Naive B cell (primary cell): ENCODE measurements around the gene MYOF. TPM values are rescaled to one million over a fixed set of nuclear protein-coding genes. Genes with fewer than 3 reads are reported as not detected.
"Not testable (repeated sequence)": the region's sequence is repeated elsewhere in the genome, so short reads cannot be mapped to it uniquely, and the experiment has no call there.

ENCODE experiments used
- ATAC-seq, 2 donors: fragments of 150-1000 bp; cut with Tn5 transposase; 2 replicates each; pipeline ENCODE4 v1.10.0; 2021; ENCODE audit warnings: low read depth in 2 of 2, mild to moderate bottlenecking in 2 of 2, moderate library complexity in 2 of 2
- DNase-seq: peaks from one replicate; pipeline ENCODE4 v3.0.0; 2022
- H3K27ac Mint-ChIP-seq, 6 donors: one replicate each; pipeline ENCODE4 v1.8.0; 2020 to 2022; ENCODE audit warnings: mild to moderate bottlenecking in 6 of 6, mixed read lengths in 6 of 6, moderate library complexity in 5 of 6, inconsistent platforms in 2 of 6
- H3K27me3 Mint-ChIP-seq, 3 donors: one replicate each; pipeline ENCODE4 v1.8.0; 2021 to 2022; ENCODE audit warnings: mixed read lengths in 3 of 3, mild to moderate bottlenecking in 1 of 3
- H3K36me3 Mint-ChIP-seq, 2 donors: one replicate each; pipeline ENCODE4 v1.8.0; 2020 to 2022; ENCODE audit warnings: mixed read lengths in 2 of 2, inconsistent platforms in 1 of 2, mild to moderate bottlenecking in 1 of 2
- H3K4me1 Mint-ChIP-seq, 3 donors: one replicate each; pipeline ENCODE4 v1.8.0; 2020 to 2022; ENCODE audit warnings: mixed read lengths in 3 of 3, inconsistent platforms in 1 of 3, mild to moderate bottlenecking in 1 of 3, moderate library complexity in 1 of 3
- H3K4me3 Mint-ChIP-seq, 8 donors: one replicate each; pipeline ENCODE4 v1.8.0; 2020 to 2022; ENCODE audit warnings: mild to moderate bottlenecking in 8 of 8, mixed read lengths in 8 of 8, moderate library complexity in 8 of 8, inconsistent platforms in 2 of 8
- H3K9me3 Mint-ChIP-seq, 7 donors: one replicate each; pipeline ENCODE4 v1.8.0; 2020 to 2022; ENCODE audit warnings: mixed read lengths in 7 of 7, mild to moderate bottlenecking in 5 of 7, inconsistent platforms in 2 of 7, moderate library complexity in 1 of 7
- polyA plus RNA-seq, 6 donors: library from polyadenylated mRNA; unstranded; fragments of 300-500 nt; fragmentation: Illumina TruSeq; gene quantifications; one replicate each; pipeline ENCODE4 v1.2.3, GENCODE V29; 2021; ENCODE audit warnings: low read depth in 6 of 6

The MYOF gene
- polyA plus RNA-seq, 6 donors from 2014 or later: 0.25 to 0.40 TPM; not detected in 4

DNA sequence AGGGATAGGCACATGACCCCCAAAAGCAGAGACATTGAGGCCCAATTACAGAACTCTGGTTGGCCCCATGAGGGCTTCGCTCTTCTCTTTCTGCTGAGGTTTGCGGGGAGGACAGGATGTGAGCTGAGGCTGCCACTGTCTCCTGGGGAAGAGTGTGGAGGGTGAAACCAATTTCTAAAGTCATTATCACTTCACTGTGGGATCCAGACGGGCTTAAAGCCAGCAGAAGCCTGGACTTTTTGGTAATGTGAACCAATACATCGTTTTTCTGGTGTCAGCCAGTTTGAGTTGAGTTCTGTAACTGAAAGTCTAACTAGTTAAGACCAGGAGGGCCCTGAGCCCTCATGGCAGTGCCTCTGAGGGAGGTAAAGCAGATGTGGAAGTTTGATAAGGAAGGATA, 163.0 kb downstream of the MYOF start:
- no peak overlapping the region for H3K27ac Mint-ChIP-seq
- no peak overlapping the region for H3K4me3 Mint-ChIP-seq
- H3K9me3 Mint-ChIP-seq: no peaks in the 10 kb centered on the region
- H3K4me1 Mint-ChIP-seq: no peaks in the 10 kb centered on the region
- no peaks in the 10 kb centered on the region for H3K36me3 Mint-ChIP-seq
- H3K27me3 Mint-ChIP-seq: peaks cover 8 to 18% (median 9%) of the 10 kb centered on the region in 3 donors
- DNase-seq: no peak
- no peak for ATAC-seq

DNA sequence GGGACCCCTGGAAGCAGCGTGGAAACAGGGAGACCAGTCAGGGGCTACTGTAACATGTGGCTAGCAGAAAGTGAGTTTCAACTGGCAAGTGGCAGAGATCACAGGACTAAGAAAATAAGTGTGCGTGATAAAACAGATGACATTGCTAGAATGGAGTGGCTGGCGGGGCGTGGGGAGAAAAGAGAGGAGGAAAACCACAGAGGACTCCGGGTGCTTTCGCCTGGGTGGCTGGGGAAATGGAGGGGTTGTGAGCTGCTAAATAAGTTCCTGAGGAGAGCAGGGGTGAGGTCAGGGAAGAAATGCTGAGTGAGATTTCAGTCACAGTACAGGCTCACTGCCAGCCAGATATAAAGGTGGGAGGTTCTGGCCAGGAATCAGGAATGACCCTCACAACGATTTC, 166.9 kb downstream of the MYOF start:
- no peaks in the 10 kb centered on the region for H3K4me1 Mint-ChIP-seq
- H3K36me3 Mint-ChIP-seq: no peaks in the 10 kb centered on the region
- no peak for ATAC-seq

DNA sequence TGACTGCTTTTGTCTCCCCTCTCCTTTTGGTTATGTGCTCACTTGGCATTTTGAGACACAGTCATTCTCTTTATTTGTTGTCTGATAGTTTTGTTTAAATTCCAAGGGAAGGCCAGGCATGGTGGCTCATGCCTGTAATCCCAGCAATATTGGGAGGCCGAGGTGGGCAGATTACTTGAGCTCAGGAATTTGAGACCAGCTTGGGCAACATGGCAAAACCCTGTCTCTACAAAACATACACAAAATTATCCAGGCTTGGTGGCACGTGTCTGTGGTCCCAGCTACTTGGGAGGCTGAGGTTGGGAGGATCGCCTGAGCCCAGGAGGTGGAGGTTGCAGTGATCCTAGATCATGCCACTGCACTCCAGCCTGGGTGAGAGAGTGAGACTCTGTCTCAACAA, 167.5 kb downstream of the MYOF start:
- H3K27me3 Mint-ChIP-seq: peaks cover 12 to 22% (median 21%) of the 10 kb centered on the region in 3 donors
- H3K36me3 Mint-ChIP-seq, H3K9me3 Mint-ChIP-seq, ATAC-seq, DNase-seq, H3K4me1 Mint-ChIP-seq: not testable (repeated sequence)
- H3K27ac Mint-ChIP-seq: peak overlapping the region in 1 of 6 donors; percentile 80
- peak overlapping the region in 1 of 8 donors; percentile 4 for H3K4me3 Mint-ChIP-seq

More for the DNA sequence above, 166.9 kb downstream of the MYOF start:
- Mint-ChIP-seq H3K9me3 (no peaks in the 10 kb centered on the region), H3K27ac (no peak overlapping the region), H3K27me3 (peaks cover 12 to 21% (median 18%) of the 10 kb centered on the region in 3 donors), H3K4me3 (no peak overlapping the region)
- no peak for DNase-seq

DNA sequence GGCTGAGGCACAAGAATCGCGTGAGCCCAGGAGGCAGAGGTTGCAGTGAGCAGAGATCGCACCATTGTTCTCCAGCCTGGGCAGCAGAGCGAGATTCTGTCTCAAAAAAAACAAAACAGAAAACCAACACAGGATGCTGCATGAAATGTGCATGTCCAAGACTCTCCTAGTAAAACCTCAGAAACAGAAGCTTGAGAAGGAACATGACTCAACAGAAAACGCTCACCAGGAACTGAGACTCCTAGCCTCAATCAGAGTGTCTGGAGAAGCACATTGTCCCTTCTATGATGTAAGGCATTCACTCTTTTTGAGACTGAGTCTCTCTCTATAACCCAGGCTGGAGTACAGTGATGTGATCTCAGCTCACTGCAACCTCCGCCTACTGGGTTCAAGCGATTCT, 168.3 kb downstream of the MYOF start:
- no peak overlapping the region for H3K4me3 Mint-ChIP-seq
- H3K27me3 Mint-ChIP-seq: peaks cover 21 to 31% (median 26%) of the 10 kb centered on the region in 3 donors

DNA sequence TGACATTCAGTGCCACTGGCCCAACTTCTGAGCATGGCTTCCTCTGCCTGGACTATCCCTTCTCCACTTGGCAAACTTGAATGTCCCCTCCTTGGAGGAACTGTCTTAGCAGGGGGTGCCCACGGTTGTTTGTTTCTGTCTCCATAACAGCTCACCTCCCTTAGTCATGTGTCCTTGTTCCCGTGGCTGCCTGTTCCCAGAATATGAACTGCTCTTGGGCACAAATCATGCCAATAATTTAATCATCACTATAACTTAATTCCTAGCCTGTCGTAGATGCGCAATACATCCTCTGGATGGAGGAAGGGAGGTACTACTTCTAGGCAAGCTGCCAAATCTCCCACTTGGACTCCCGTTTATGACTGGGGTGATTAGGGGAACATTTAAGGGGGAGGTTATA, 173.1 kb downstream of the MYOF start:
- ATAC-seq (no peak), DNase-seq (no peak)
- no peaks in the 10 kb centered on the region for H3K9me3 Mint-ChIP-seq
- H3K36me3 Mint-ChIP-seq: no peaks in the 10 kb centered on the region
- H3K27me3 Mint-ChIP-seq: peaks cover 14 to 22% (median 20%) of the 10 kb centered on the region in 3 donors
- H3K4me3 Mint-ChIP-seq: no peak overlapping the region
- H3K4me1 Mint-ChIP-seq: no peaks in the 10 kb centered on the region
- H3K27ac Mint-ChIP-seq: no peak overlapping the region

More for the DNA sequence above, 168.3 kb downstream of the MYOF start:
- no peaks in the 10 kb centered on the region for H3K9me3 Mint-ChIP-seq
- no peaks in the 10 kb centered on the region for H3K4me1 Mint-ChIP-seq
- DNase-seq: no peak
- ATAC-seq: no peak
- H3K27ac Mint-ChIP-seq: no peak overlapping the region
- H3K36me3 Mint-ChIP-seq: no peaks in the 10 kb centered on the region

DNA sequence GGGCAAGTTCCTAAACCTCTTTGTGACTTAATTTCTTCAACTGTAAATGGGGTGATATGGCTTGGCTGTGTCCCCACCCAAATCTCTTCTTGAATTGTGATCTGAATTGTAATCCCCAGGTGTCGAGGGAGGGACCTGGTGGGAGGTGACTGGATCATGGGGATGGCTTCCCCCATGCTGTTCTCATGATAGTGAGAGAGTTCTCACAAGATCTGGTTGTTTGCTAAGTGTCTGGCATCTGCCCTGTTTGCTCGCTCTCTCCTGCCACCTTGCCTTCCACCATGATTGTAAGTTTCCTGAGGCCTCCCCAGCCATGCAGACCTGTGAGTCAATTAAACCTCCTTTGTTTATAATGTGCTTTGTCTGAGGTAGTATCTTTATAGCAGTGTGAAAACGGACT, 177.0 kb downstream of the MYOF start:
- H3K4me3 Mint-ChIP-seq: no peak overlapping the region
- H3K9me3 Mint-ChIP-seq: no peaks in the 10 kb centered on the region
- no peaks in the 10 kb centered on the region for H3K36me3 Mint-ChIP-seq
- peaks cover 13 to 14% (median 13%) of the 10 kb centered on the region in 3 donors for H3K27me3 Mint-ChIP-seq
- ATAC-seq (no peak), DNase-seq (no peak)
- H3K4me1 Mint-ChIP-seq: no peaks in the 10 kb centered on the region
- H3K27ac Mint-ChIP-seq: no peak overlapping the region

DNA sequence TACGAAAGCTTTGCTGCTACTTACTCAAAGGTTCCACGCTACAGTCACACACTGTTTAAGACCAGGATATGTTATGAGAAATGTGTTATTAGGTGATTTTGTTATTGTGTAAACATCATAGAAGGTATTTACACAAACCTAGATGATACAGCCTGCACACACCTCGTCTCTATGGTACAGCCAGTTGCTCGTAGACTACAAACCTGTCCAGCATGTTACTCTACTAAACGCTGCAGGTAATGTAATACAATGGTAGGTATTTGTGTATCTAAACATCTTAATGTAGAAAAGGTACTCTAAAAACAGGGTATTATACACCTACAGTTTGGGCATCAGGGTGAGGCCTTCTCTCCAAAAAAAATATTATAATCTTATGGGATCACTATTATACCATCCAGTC, 181.2 kb downstream of the MYOF start:
- Mint-ChIP-seq H3K36me3 (no peaks in the 10 kb centered on the region), H3K27me3 (peaks cover 0 to 7% (median 6%) of the 10 kb centered on the region in 3 donors), H3K4me1 (no peaks in the 10 kb centered on the region), H3K9me3 (no peaks in the 10 kb centered on the region), H3K4me3 (no peak overlapping the region), H3K27ac (no peak overlapping the region)
- no peak for DNase-seq
- no peak for ATAC-seq

DNA sequence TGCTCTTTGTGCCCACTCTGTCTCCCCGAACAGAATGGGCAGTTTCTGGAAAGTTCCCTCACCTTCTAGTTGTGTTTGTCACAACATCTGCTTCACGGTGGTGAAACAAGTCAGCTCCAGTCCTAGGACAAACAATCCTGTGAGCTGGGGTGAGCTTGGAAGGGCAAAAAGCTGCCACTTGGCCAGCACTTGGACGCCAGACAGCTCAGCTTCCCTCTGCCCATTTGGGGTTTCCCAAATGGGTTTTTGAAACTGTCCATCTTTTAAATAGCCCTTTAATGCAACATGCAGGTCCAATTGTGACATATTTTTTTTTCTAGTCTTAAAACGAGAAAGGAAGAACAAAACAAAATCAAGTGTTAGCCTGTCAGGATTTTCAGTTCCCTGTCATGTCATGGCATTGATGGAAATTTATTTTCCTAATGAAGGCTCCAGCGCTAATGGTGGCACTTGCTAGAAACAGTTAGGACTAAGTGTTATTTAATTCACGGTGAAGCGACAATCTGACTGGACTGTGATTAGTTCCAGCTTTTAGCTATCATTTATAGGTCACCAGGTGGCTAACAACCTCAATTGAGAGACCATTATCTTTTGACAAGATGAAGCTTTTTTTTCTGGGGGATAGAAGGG, 181.7 kb downstream of the MYOF start:
- ATAC-seq (no peak), DNase-seq (no peak)
- Mint-ChIP-seq H3K4me3 (no peak overlapping the region), H3K27ac (no peak overlapping the region), H3K9me3 (no peaks in the 10 kb centered on the region), H3K36me3 (no peaks in the 10 kb centered on the region), H3K27me3 (peaks cover 0 to 7% (median 4%) of the 10 kb centered on the region in 3 donors), H3K4me1 (no peaks in the 10 kb centered on the region)

DNA sequence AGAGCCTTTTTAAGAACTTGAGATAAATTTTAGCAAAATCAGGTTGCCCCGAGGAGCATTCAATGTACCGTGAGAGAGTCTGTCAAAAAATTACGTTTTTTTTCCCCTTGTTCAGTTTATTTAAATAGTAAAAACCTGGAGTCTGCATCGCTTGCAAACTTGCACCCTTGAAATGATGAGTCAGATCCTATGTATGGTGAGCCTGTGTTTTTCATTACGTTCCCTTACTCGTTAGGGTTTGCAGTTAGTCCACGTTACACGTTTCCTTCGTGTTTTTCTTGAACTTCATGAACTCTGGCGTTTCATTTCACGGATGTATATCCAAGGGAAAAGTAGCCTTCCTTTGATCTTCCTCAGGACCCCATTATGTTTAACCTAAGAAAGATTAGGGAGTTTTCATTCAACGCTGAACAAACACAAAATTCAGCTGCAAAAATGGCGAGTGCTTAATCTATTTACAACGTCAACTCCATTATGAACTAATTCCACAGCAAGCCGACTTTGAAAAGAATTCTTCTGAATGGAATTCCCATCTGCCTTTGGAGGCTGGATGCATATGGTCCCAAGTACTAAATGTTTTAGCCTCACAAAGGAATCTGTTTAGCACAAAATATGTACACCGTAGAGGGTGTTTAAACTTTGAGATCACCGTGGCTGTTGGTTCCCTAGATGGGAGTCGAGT, 182.4 kb downstream of the MYOF start:
- H3K4me1 Mint-ChIP-seq: no peaks in the 10 kb centered on the region
- H3K36me3 Mint-ChIP-seq: no peaks in the 10 kb centered on the region
- H3K27me3 Mint-ChIP-seq: peaks cover 0 to 7% (median 0%) of the 10 kb centered on the region in 3 donors
- H3K9me3 Mint-ChIP-seq: no peaks in the 10 kb centered on the region
- ATAC-seq (no peak), DNase-seq (no peak)
- H3K4me3 Mint-ChIP-seq: no peak overlapping the region
- H3K27ac Mint-ChIP-seq: no peak overlapping the region

DNA sequence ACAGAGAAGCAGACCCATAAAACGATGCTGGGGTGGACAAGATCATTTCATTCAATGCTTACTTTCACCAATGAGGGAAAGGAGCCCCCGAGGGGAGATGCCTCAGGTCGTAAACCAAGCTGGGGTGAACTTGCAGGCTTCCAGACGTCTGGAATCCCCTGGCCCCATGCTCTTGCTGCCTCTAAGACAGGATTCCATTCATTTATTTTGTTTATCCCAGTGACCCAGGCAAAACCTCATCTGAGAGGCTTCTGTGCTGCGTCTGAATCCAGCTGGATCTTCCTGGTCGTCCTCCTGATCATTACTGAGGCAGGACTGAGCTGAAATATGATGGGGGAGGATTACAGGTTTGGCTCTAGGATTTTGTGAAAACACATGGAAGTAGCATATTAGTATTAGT, 182.9 kb downstream of the MYOF start:
- Mint-ChIP-seq H3K27ac (no peak overlapping the region), H3K4me1 (no peaks in the 10 kb centered on the region), H3K27me3 (peaks cover 0 to 7% (median 0%) of the 10 kb centered on the region in 3 donors), H3K4me3 (no peak overlapping the region), H3K9me3 (no peaks in the 10 kb centered on the region), H3K36me3 (no peaks in the 10 kb centered on the region)
- ATAC-seq (no peak), DNase-seq (no peak)

DNA sequence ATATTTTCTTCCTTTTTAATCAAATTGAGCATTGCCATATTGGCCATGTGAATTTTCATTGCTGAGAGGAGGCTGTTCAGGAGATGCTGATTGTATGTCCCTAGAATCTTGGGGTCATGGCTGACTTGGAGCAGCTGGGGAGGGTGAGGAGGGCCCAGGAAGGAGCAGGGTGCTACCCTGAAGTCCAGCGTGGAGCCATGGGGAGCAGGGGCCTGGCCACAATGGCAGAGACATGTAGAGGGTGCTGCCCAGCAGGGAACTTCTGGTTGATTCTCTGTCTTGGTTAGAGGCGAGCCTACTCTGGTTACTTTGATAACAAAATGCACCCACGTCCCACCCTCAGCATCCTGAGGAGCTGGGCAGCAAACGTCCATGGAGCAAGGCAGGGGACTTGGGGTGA, 186.0 kb downstream of the MYOF start:
- Mint-ChIP-seq H3K9me3 (no peaks in the 10 kb centered on the region), H3K36me3 (no peaks in the 10 kb centered on the region), H3K27me3 (peaks cover 0 to 1% (median 0%) of the 10 kb centered on the region in 3 donors), H3K27ac (no peak overlapping the region), H3K4me3 (no peak overlapping the region), H3K4me1 (no peaks in the 10 kb centered on the region)
- DNase-seq (no peak), ATAC-seq (no peak)

DNA sequence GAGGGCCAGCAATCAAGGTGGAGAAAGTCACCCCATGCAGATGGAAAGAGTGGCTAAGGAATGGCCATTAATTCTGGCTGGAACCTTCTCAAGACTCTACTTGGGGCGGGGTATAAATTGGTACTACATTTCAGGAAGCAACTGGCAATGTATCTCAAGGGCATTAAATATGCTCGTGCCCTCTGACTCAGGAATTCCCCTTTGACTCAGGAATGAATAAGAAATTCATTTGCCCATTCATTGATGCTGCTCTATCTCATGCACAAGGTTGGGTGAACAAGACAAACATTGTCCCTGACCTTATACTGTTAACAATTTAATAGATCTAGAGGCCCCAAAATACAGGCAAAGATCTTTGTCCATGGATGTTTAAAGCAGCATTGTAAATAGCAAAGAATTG, 188.1 kb downstream of the MYOF start:
- Mint-ChIP-seq H3K27ac (no peak overlapping the region), H3K9me3 (peaks cover 0 to 2% (median 0%) of the 10 kb centered on the region in 7 donors), H3K4me3 (no peak overlapping the region), H3K36me3 (no peaks in the 10 kb centered on the region), H3K4me1 (no peaks in the 10 kb centered on the region), H3K27me3 (peaks cover 0 to 17% (median 0%) of the 10 kb centered on the region in 3 donors)
- DNase-seq (no peak), ATAC-seq (no peak)

DNA sequence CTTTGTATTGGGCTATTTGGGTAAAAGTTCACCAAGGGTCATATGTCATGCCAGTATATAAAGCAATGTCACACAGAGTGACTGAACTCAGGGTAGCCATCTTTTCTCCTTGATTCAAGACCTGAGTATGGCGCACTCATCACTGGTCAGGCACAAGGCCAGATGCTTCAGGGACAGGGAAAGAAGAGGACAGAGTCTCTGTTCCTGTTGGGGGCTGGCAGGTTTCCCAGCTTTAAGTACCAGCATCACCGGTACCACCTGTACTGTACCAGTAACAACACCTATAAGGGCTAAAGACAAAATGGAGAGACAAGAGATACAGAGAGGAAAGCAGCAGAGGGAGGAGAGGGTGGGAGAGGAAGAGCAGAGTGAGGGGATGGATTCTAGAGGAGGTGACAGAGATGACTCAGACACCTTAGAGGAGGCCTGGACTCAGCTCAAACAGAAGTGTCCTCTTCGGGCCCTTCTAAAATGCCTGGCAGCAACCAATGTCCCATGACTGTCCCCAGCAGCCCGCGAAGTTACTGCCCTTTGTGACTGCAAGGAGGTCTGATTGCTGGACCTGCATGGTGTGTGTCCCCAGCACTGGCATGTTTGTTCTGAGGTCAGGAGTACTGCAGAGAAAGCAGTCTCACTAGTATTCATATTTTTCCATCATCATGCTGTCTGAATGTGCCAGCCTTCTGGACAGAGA, 191.3 kb downstream of the MYOF start:
- H3K27ac Mint-ChIP-seq: peak overlapping the region in 1 of 6 donors; percentile 3
- H3K36me3 Mint-ChIP-seq: no peaks in the 10 kb centered on the region
- ATAC-seq (no peak), DNase-seq (no peak)
- H3K4me1 Mint-ChIP-seq: no peaks in the 10 kb centered on the region
- no peak overlapping the region for H3K4me3 Mint-ChIP-seq
- H3K9me3 Mint-ChIP-seq: peaks cover 0 to 2% (median 0%) of the 10 kb centered on the region in 7 donors
- H3K27me3 Mint-ChIP-seq: peaks cover 0 to 17% (median 0%) of the 10 kb centered on the region in 3 donors
